Posterior vena cava (tissue), 2 donors: ENCODE results near the gene BRWD1. TPM values are rescaled to one million over a fixed set of nuclear protein-coding genes. Genes with fewer than 3 reads are reported as not detected.
"Not testable (repeated sequence)": the region's sequence is repeated elsewhere in the genome, so short reads cannot be mapped to it uniquely, and the experiment has no call there.

Experiments used
- DNase-seq: peaks from one replicate; pipeline ENCODE4 v3.0.0-alpha.2; 2020; ENCODE audit warnings: low spot score
- intact Hi-C, 2 donors: fragments of 100-400 bp; cut with DNase I; formaldehyde crosslinking; loops; one replicate each; pipeline versions ENCODE4 v1.14.1 to v1.14.2; 2022 to 2023
- total RNA-seq, 2 donors: library from RNA; stranded (reverse); fragmentation: NEBNext Ultra II Directional; extraction: Animal tissue kit (Norgen Biotek cat#: 25700); gene quantifications; one replicate each; pipeline ENCODE4 v1.2.1, GENCODE V29; 2021
- donor health status: DM: yes; HTN: yes; CAD: no.
- donor health status: DM: yes; HTN: yes; CAD: no.

The BRWD1 gene
- total RNA-seq, 2 donors from 2014 or later, result 35.5 to 37.3 TPM

GRCh38 chr21:39156024-39156423, 157.4 kb downstream of the BRWD1 start:
- intact Hi-C loops, result no loop called here
- no peak for DNase-seq

GRCh38 chr21:39155578-39155977, 157.9 kb downstream of the BRWD1 start:
- no peak for DNase-seq
- intact Hi-C loops, result no loop called here

- intact Hi-C loops, result no loop called here
- no peak for DNase-seq
Measured at GRCh38 chr21:39153842-39154241, 159.6 kb downstream of the BRWD1 start.

- intact Hi-C loops, result no loop called here
- no peak for DNase-seq
Measured at GRCh38 chr21:39153373-39153772, 160.1 kb downstream of the BRWD1 start.

- DNase-seq, result no peak
- intact Hi-C loops, result no loop called here
Measured at GRCh38 chr21:39152271-39152670, 161.2 kb downstream of the BRWD1 start.

GRCh38 chr21:39150877-39151276, 162.6 kb downstream of the BRWD1 start:
- intact Hi-C loops, result no loop called here

GRCh38 chr21:39150316-39150715, 163.1 kb downstream of the BRWD1 start:
- intact Hi-C loops, result no loop called here
- no peak for DNase-seq

More at GRCh38 chr21:39150877-39151276, 162.6 kb downstream of the BRWD1 start:
- no peak for DNase-seq

- DNase-seq, result no peak
- intact Hi-C loops, result no loop called here
Measured at GRCh38 chr21:39149882-39150281, 163.6 kb downstream of the BRWD1 start.

GRCh38 chr21:39148975-39149374, 164.5 kb downstream of the BRWD1 start:
- intact Hi-C loops, result no loop called here
- no peak for DNase-seq

- intact Hi-C loops, result no loop called here
- no peak for DNase-seq
Measured at GRCh38 chr21:39144191-39144590, 169.2 kb downstream of the BRWD1 start.

GRCh38 chr21:39142972-39143371, 170.5 kb downstream of the BRWD1 start:
- no peak for DNase-seq
- intact Hi-C loops, result no loop called here

GRCh38 chr21:39141502-39141901, 171.9 kb downstream of the BRWD1 start:
- no peak for DNase-seq
- intact Hi-C loops, result no loop called here

- intact Hi-C loops, result loop anchor here (5.0 to 10.0 kb wide), 4 partner anchors 333 to 633 kb away; partner anchors contain the start of gene ETS2 (in 1 of the 2)
- no peak for DNase-seq
Measured at GRCh38 chr21:39137248-39138178, 175.9 kb downstream of the BRWD1 start.

GRCh38 chr21:39136711-39137110, 176.7 kb downstream of the BRWD1 start:
- DNase-seq, result no peak
- intact Hi-C loops, result loop anchor here (5.0 to 10.0 kb wide), 4 partner anchors 332 to 632 kb away; partner anchors contain the start of gene ETS2 (in 1 of the 2)

- not testable (repeated sequence) for DNase-seq
- intact Hi-C loops, result loop anchor here (5.0 to 10.0 kb wide), 4 partner anchors 331 to 631 kb away; partner anchors contain the start of gene ETS2 (in 1 of the 2)
Measured at GRCh38 chr21:39136138-39136537, 177.3 kb downstream of the BRWD1 start.

GRCh38 chr21:39134288-39134810, 179.1 kb downstream of the BRWD1 start:
- intact Hi-C loops, result loop anchor here (10.0 kb wide), 2 partner anchors 330 to 630 kb away; partner anchors contain the start of gene ETS2 (in 1 of the 2)
- no peak for DNase-seq
